Gastrocnemius medialis (tissue), 4 donors: Measurements from ENCODE around the gene HERC2.

Source experiments
- CTCF ChIP-seq, 5 experiments: fragments of 450-650 bp in 3 of 5; fragments of 200-600 bp in 2 of 5; sonication (generic) in 2 of 5; IDR thresholded peaks in 4 of 5; conservative IDR thresholded peaks in 1 of 5; 1 replicate in 4 of 5; 2 replicates in 1 of 5; pipeline ENCODE4 v1.5.1; 2016 to 2019; ENCODE audit warnings: antibody characterized with exemption in 5 of 5, mild to moderate bottlenecking in 3 of 5, moderate library complexity in 3 of 5
- POLR2A ChIP-seq, 2 donors: fragments of 450-650 bp; IDR thresholded peaks; one replicate each; pipeline ENCODE4 v1.6.1; 2017; ENCODE audit warnings: antibody characterized with exemption in 2 of 2, mild to moderate bottlenecking in 2 of 2, moderate library complexity in 2 of 2

- TF ChIP-seq CTCF (IDR thresholded peaks at IDR 0.05 in 4 of 5, conservative IDR thresholded peaks at IDR 0.05 in 1 of 5) (no peak), POLR2A (IDR thresholded peaks at IDR 0.05) (no peak)
These were observed 205.2 kb downstream of the HERC2 start for GRCh38 chr15:28116521-28117431.
